B cell (primary cell): ENCODE results near the gene AP4E1.

Experiments
- EZH2 ChIP-seq: IDR thresholded peaks from 2 replicates; pipeline ENCODE4 v1.6.1; 2012; ENCODE audit warnings: borderline replicate concordance, low read depth, mild to moderate bottlenecking, moderate library complexity, low read length; ENCODE audit not compliant: insufficient read depth, poor library complexity, severe bottlenecking
- TF ChIP-seq, protein P1 (sequence below): fragments of 200-600 bp; IDR thresholded peaks from one replicate; pipeline ENCODE4 v1.8.0; 2022; ENCODE audit warnings: antibody characterized with exemption, mild to moderate bottlenecking

DNA sequence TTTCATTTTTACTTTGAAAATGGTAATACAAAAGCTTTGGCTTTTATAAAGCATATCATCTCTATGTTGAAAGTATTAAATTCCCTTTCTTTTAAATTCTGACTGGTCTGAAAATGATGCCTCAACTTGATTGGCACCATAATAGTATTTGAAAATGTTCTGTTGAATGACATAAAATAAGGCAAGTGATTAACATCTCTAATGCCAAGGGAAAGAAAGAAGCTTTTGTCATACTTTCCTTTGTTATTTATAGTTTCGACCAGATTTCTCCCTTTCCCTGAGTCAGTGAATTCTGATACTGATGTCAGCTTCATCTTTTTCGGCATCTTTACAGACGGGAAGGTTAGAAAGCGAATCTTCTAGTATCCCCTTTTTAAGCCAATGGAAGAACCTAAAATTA is 3.4 kb upstream of the AP4E1 start:
- TF ChIP-seq, protein P1, sequence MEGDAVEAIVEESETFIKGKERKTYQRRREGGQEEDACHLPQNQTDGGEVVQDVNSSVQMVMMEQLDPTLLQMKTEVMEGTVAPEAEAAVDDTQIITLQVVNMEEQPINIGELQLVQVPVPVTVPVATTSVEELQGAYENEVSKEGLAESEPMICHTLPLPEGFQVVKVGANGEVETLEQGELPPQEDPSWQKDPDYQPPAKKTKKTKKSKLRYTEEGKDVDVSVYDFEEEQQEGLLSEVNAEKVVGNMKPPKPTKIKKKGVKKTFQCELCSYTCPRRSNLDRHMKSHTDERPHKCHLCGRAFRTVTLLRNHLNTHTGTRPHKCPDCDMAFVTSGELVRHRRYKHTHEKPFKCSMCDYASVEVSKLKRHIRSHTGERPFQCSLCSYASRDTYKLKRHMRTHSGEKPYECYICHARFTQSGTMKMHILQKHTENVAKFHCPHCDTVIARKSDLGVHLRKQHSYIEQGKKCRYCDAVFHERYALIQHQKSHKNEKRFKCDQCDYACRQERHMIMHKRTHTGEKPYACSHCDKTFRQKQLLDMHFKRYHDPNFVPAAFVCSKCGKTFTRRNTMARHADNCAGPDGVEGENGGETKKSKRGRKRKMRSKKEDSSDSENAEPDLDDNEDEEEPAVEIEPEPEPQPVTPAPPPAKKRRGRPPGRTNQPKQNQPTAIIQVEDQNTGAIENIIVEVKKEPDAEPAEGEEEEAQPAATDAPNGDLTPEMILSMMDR = no peak
- TF ChIP-seq EZH2 = no peak
